ENCODE data around the gene SH3GL3. TPM values are rescaled to one million over a fixed set of nuclear protein-coding genes. Genes with fewer than 3 reads are reported as not detected.

SH3GL3 gene
- total and polyA plus RNA-seq, 2 of the 4 experiments (the other 2 are of a cell fraction) = not detected

DNA sequence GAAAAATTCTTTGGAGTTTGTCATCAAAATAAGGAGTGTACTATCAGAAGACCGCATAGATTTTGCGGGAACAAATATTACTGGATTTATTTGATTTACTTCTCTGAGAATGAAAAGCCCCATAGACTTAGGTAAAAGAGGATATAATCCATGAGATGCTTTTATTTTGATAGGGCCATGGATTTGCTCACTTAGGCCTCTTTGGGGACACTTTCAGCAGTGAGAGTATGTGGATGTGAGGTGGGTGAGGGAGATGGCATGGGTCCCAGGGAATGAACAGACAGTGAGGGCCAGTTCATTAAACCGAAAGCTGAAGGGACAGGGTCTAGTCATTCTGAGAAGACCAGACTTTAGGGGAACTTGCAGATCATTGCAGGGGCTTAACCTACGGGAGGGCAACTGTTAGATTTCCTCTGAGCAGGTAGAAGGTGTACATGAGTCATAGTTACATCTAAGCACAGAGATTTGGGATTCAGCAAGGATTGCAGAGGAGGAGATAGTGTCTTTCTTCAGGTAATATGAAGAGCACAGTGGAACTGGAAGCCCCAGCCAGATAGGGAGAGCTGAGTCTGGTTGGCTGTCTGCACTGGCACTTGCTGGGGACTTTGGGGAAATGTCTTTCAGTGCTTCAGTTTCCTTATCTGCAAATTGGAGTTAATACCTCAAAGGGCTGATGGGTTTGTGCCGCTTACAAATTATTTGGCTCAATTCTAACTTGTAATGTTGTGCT, 30.8 kb downstream of the SH3GL3 start:
- TF ChIP-seq CEBPB (IDR thresholded peaks at IDR 0.05; ENCODE audit: low read depth, low read length) = no peak
- no peak for TF ChIP-seq MAZ (IDR thresholded peaks at IDR 0.05; ENCODE audit: borderline replicate concordance, low read depth, low read length)
- TF ChIP-seq CHD1 (IDR thresholded peaks at IDR 0.05; ENCODE audit: low read depth, low read length) = no peak
- no peak for TF ChIP-seq NFE2L2 (IDR thresholded peaks at IDR 0.05; ENCODE audit: low read depth, low read length)
- no peak for TF ChIP-seq BHLHE40 (IDR thresholded peaks at IDR 0.05; ENCODE audit: low read depth, low read length)
- no peak for TF ChIP-seq CTCF (conservative IDR thresholded peaks at IDR 0.05; ENCODE audit: low read depth, low read length)
- no peak for TF ChIP-seq RAD21 (IDR thresholded peaks at IDR 0.05; ENCODE audit: low read length)
- TF ChIP-seq, protein P1, sequence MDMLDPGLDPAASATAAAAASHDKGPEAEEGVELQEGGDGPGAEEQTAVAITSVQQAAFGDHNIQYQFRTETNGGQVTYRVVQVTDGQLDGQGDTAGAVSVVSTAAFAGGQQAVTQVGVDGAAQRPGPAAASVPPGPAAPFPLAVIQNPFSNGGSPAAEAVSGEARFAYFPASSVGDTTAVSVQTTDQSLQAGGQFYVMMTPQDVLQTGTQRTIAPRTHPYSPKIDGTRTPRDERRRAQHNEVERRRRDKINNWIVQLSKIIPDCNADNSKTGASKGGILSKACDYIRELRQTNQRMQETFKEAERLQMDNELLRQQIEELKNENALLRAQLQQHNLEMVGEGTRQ (IDR thresholded peaks at IDR 0.05; ENCODE audit: low read depth, low read length) = no peak
- TF ChIP-seq MXI1 (IDR thresholded peaks at IDR 0.05; ENCODE audit: borderline replicate concordance, low read depth, low read length) = no peak
- TF ChIP-seq RCOR1 (IDR thresholded peaks at IDR 0.05; ENCODE audit: insufficient replicate concordance, low read length) = no peak
- H3K36me3 ChIP-seq (ENCODE audit: control insufficient read depth, insufficient read depth, low read length) = no peaks in the 10 kb centered on the region
- H3K4me3 ChIP-seq (ENCODE audit: insufficient read depth, low read depth, low read length) = no peak overlapping the region
- H3K4me1 ChIP-seq (ENCODE audit: control insufficient read depth, insufficient read depth, low read length) = no peaks in the 10 kb centered on the region
- in situ Hi-C loops (cut with MboI; ENCODE audit: low sequenced_read_pairs) = no loop called here
- no peak overlapping the region for H3K9ac ChIP-seq (ENCODE audit: low read depth, low read length)
- H3K56ac ChIP-seq (ENCODE audit: extremely low read depth, insufficient read depth, low read length) = no peak overlapping the region
- POLR2A ChIA-PET (ENCODE audit: unreplicated experiment) = no interaction called here
- H3K4me2 ChIP-seq (ENCODE audit: low read depth, low read length) = no peak overlapping the region
- no peak overlapping the region for H4K5ac ChIP-seq (ENCODE audit: low read depth, low read length)
- no peaks in the 10 kb centered on the region for H3K27me3 ChIP-seq (ENCODE audit: control insufficient read depth, insufficient read depth, low read length)
- no peak overlapping the region for H2BK20ac ChIP-seq (ENCODE audit: low read depth, low read length)
- no peak overlapping the region for H2AFZ ChIP-seq (replicated peaks; ENCODE audit: low read length, poor library complexity)
- H2AK9ac ChIP-seq (replicated peaks; ENCODE audit: low read depth, low read length, poor library complexity) = no peak overlapping the region
- H4K8ac ChIP-seq (ENCODE audit: low read depth in 2 of 2, low read length in 2 of 2) = no peak overlapping the region
- dilution Hi-C loops (cut with HindIII; ENCODE audit: low sequenced_read_pairs, unreplicated experiment) = no loop called here
- no peak overlapping the region for H4K91ac ChIP-seq (ENCODE audit: insufficient read depth, low read depth, low read length)
- BruUV-seq (replicated peaks) = no TSS peak
- H2BK120ac ChIP-seq (ENCODE audit: low read depth, low read length) = no peak overlapping the region
- intact Hi-C loops (cut with micrococcal nuclease) = no loop called here
- H4K20me1 ChIP-seq (ENCODE audit: insufficient read depth, low read length) = no peaks in the 10 kb centered on the region
- ATAC-seq (ENCODE audit: low read depth) (no peak), DNase-seq (no peak)
- no peaks in the 10 kb centered on the region for H3K9me1 ChIP-seq (ENCODE audit: insufficient read depth, low read length)
- H2BK15ac ChIP-seq (ENCODE audit: low read depth, low read length) = no peak overlapping the region
- no peaks in the 10 kb centered on the region for H3K79me1 ChIP-seq (ENCODE audit: low read depth in 1 of 2, low read length in 2 of 2)
- no peak overlapping the region for H2BK5ac ChIP-seq (ENCODE audit: low read depth, low read length, poor library complexity, severe bottlenecking)
- H3K9me3 ChIP-seq (ENCODE audit: control insufficient read depth, insufficient read depth, low read length) = no peaks in the 10 kb centered on the region
- no peak overlapping the region for H3K18ac ChIP-seq (ENCODE audit: low read depth, low read length)
- CTCF ChIA-PET = interaction anchor here (0.6 kb wide), 1 partner anchor 231 kb away, joined by 3 read pairs; no protein-coding TSS in a partner anchor
- H2AK5ac ChIP-seq (ENCODE audit: low read depth, low read length) = no peak overlapping the region
- WGBS, 2 experiments (ENCODE audit: extremely low coverage in 2 of 2, insufficient read length in 1 of 2) = 48% methylated on average over 2 of the region's 5 CpGs; no CpG with 5 or more reads in 1 of the 2 experiments
- H3K14ac ChIP-seq (replicated peaks; ENCODE audit: low read depth, low read length) = no peak overlapping the region
- H3K4ac ChIP-seq (ENCODE audit: low read depth, low read length) = no peak overlapping the region
- no peak overlapping the region for H3K27ac ChIP-seq (ENCODE audit: insufficient read depth, low read length)
- no peak overlapping the region for H3K23ac ChIP-seq (ENCODE audit: low read depth, low read length)
